ENCODE results near the gene HORMAD2. TPM values are rescaled to one million over a fixed set of nuclear protein-coding genes. Genes with fewer than 3 reads are reported as not detected.

HORMAD2 gene
- total RNA-seq, 1 experiment from 2014 or later, result not detected

GRCh38 chr22:30190574-30190973, 110.3 kb downstream of the HORMAD2 start (continued):
- no peak for TF ChIP-seq STAT6 (CRISPR knock-in tag; conservative IDR thresholded peaks at IDR 0.05; ENCODE audit: low read depth)
- TF ChIP-seq NR3C1 (CRISPR knock-in tag; conservative IDR thresholded peaks at IDR 0.05; ENCODE audit: low read depth), result no peak
- no peak for TF ChIP-seq NFYB (CRISPR knock-in tag; conservative IDR thresholded peaks at IDR 0.05; ENCODE audit: low read depth)
- TF ChIP-seq SMAD4 (CRISPR knock-in tag; IDR thresholded peaks at IDR 0.05), result no peak
- TF ChIP-seq GABPB1 (CRISPR knock-in tag; IDR thresholded peaks at IDR 0.05), result no peak
- no peak for TF ChIP-seq ELF4 (CRISPR knock-in tag; IDR thresholded peaks at IDR 0.05; ENCODE audit: low read depth)
- no peak for TF ChIP-seq IRF2 (CRISPR knock-in tag; IDR thresholded peaks at IDR 0.05; ENCODE audit: borderline replicate concordance, low read depth)
- TF ChIP-seq ZNF532 (CRISPR knock-in tag; IDR thresholded peaks at IDR 0.05; ENCODE audit: borderline replicate concordance), result no peak
- TF ChIP-seq, protein P1, sequence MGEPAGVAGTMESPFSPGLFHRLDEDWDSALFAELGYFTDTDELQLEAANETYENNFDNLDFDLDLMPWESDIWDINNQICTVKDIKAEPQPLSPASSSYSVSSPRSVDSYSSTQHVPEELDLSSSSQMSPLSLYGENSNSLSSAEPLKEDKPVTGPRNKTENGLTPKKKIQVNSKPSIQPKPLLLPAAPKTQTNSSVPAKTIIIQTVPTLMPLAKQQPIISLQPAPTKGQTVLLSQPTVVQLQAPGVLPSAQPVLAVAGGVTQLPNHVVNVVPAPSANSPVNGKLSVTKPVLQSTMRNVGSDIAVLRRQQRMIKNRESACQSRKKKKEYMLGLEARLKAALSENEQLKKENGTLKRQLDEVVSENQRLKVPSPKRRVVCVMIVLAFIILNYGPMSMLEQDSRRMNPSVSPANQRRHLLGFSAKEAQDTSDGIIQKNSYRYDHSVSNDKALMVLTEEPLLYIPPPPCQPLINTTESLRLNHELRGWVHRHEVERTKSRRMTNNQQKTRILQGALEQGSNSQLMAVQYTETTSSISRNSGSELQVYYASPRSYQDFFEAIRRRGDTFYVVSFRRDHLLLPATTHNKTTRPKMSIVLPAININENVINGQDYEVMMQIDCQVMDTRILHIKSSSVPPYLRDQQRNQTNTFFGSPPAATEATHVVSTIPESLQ (CRISPR knock-in tag; IDR thresholded peaks at IDR 0.05), result no peak
- no peak for TF ChIP-seq NR1H2 (CRISPR knock-in tag; IDR thresholded peaks at IDR 0.05)

- Mint-ChIP-seq H3K27me3 (ENCODE audit: low read depth) (peaks cover 7% of the 10 kb centered on the region; the same call in 1 of the 2 replicates), H3K27ac (no peak overlapping the region), H3K4me3 (no peak overlapping the region), H3K4me1 (peaks cover 48% of the 10 kb centered on the region), H3K9me3 (no peaks in the 10 kb centered on the region), H3K36me3 (no peaks in the 10 kb centered on the region)
- POLR2A ChIA-PET, result no interaction called here
- no peak for TF ChIP-seq ATF1 (CRISPR knock-in tag; IDR thresholded peaks at IDR 0.05)
- no peak for TF ChIP-seq IRF1 (CRISPR knock-in tag; IDR thresholded peaks at IDR 0.05)
- TF ChIP-seq E2F4 (CRISPR knock-in tag; IDR thresholded peaks at IDR 0.05; ENCODE audit: borderline replicate concordance, low read depth), result no peak
- no peak for TF ChIP-seq ZNF138 (CRISPR knock-in tag; conservative IDR thresholded peaks at IDR 0.05)
- no peak for TF ChIP-seq SMAD3 (CRISPR knock-in tag; IDR thresholded peaks at IDR 0.05; ENCODE audit: borderline replicate concordance)
- no peak for TF ChIP-seq ZNF232 (CRISPR knock-in tag; IDR thresholded peaks at IDR 0.05)
- TF ChIP-seq NR1H2 (CRISPR knock-in tag; IDR thresholded peaks at IDR 0.05), result no peak
- no peak for TF ChIP-seq ERG (CRISPR knock-in tag; IDR thresholded peaks at IDR 0.05)
- no peak for DNase-seq (ENCODE audit: low spot score)
- CTCF ChIA-PET, result interaction anchor here (1.0 to 1.2 kb wide), 2 partner anchors 65 to 97 kb away, joined by 3 to 9 read pairs; no protein-coding TSS in a partner anchor
- no peak for ATAC-seq
These were observed 110.9 kb downstream of the HORMAD2 start for GRCh38 chr22:30191040-30191701.
